Liver (tissue), 9 donors: ENCODE results near the gene KCNIP4. TPM values are rescaled to one million over a fixed set of nuclear protein-coding genes. Genes with fewer than 3 reads are reported as not detected.

Experiments used
- DNase-seq: peaks from one replicate; pipeline ENCODE4 v3.0.0-alpha.2; 2017; ENCODE audit warnings: low spot score
- H3K27ac ChIP-seq, 2 donors: one replicate each; pipeline ENCODE4 v1.7.0; 2013; ENCODE audit warnings: inconsistent platforms in 2 of 2, low read length in 2 of 2, control low read depth in 1 of 2, low read depth in 1 of 2, mild to moderate bottlenecking in 1 of 2
- H3K27me3 ChIP-seq, 4 donors: one replicate each; pipeline versions ENCODE4 v1.6.1 to v1.7.0; 2013; ENCODE audit warnings: low read length in 3 of 4, inconsistent platforms in 1 of 4, mild to moderate bottlenecking in 1 of 4, moderate library complexity in 1 of 4; ENCODE audit not compliant: control insufficient read depth in 4 of 4, insufficient read depth in 4 of 4
- H3K36me3 ChIP-seq, 4 donors: one replicate each; pipeline versions ENCODE4 v1.6.1 to v1.7.0; 2013; ENCODE audit warnings: low read length in 3 of 4, mild to moderate bottlenecking in 3 of 4, low read depth in 1 of 4, moderate library complexity in 1 of 4; ENCODE audit not compliant: control insufficient read depth in 4 of 4, insufficient read depth in 3 of 4
- H3K4me1 ChIP-seq, 4 donors: one replicate each; pipeline versions ENCODE4 v1.6.1 to v1.7.0; 2013; ENCODE audit warnings: low read length in 3 of 4, mild to moderate bottlenecking in 3 of 4, moderate library complexity in 1 of 4; ENCODE audit not compliant: control insufficient read depth in 4 of 4, insufficient read depth in 4 of 4
- H3K4me3 ChIP-seq, 3 donors: one replicate each; pipeline versions ENCODE4 v1.6.1 to v1.7.0; 2013; ENCODE audit warnings: low read length in 3 of 3, control low read depth in 1 of 3, low read depth in 1 of 3, mild to moderate bottlenecking in 1 of 3
- H3K9ac ChIP-seq, 2 donors: one replicate each; pipeline ENCODE4 v1.7.0; 2013; ENCODE audit warnings: low read length in 2 of 2, mild to moderate bottlenecking in 2 of 2, moderate library complexity in 2 of 2, control low read depth in 1 of 2, low read depth in 1 of 2
- H3K9me3 ChIP-seq, 4 donors: one replicate each; pipeline versions ENCODE4 v1.6.1 to v1.7.0; 2013; ENCODE audit warnings: low read length in 3 of 4; ENCODE audit not compliant: control insufficient read depth in 4 of 4
- CTCF ChIP-seq: fragments of 150-350 bp; IDR thresholded peaks from 2 replicates; pipeline ENCODE4 v1.5.1; 2017; ENCODE audit warnings: improper control_type of control experiment, low read depth, low read length; ENCODE audit not compliant: missing input control
- EGR1 ChIP-seq, 2 donors: IDR thresholded peaks; 2 replicates each; pipeline ENCODE4 v1.6.1; 2016 to 2018; ENCODE audit warnings: antibody characterized with exemption in 2 of 2, low read depth in 2 of 2
- FOXA1 ChIP-seq: IDR thresholded peaks from 2 replicates; pipeline ENCODE4 v1.6.1; 2016; ENCODE audit warnings: antibody characterized with exemption
- FOXA2 ChIP-seq: IDR thresholded peaks from 2 replicates; pipeline ENCODE4 v1.6.1; 2016; ENCODE audit warnings: antibody characterized with exemption
- GABPA ChIP-seq, 2 donors: IDR thresholded peaks in 1 of 2; conservative IDR thresholded peaks in 1 of 2; 2 replicates each; pipeline ENCODE4 v1.6.1; 2016; ENCODE audit warnings: antibody characterized with exemption in 2 of 2, mild to moderate bottlenecking in 1 of 2, moderate library complexity in 1 of 2
- HNF4A ChIP-seq, 2 donors: conservative IDR thresholded peaks; 2 replicates each; pipeline ENCODE4 v1.6.1; 2016; ENCODE audit warnings: antibody characterized with exemption in 2 of 2, mild to moderate bottlenecking in 2 of 2
- HNF4G ChIP-seq: IDR thresholded peaks from 2 replicates; pipeline ENCODE4 v1.6.1; 2016; ENCODE audit warnings: antibody characterized with exemption
- JUND ChIP-seq, 2 donors: IDR thresholded peaks; 2 replicates each; pipeline ENCODE4 v1.6.1; 2016; ENCODE audit warnings: antibody characterized with exemption in 2 of 2
- NR2F2 ChIP-seq: IDR thresholded peaks from 2 replicates; pipeline ENCODE4 v1.6.1; 2016; ENCODE audit warnings: antibody characterized with exemption
- RAD21 ChIP-seq, 2 donors: IDR thresholded peaks; 2 replicates each; pipeline ENCODE4 v1.6.1; 2016; ENCODE audit warnings: antibody characterized with exemption in 2 of 2, mild to moderate bottlenecking in 2 of 2
- REST ChIP-seq: IDR thresholded peaks from 2 replicates; pipeline ENCODE4 v1.6.1; 2016; ENCODE audit warnings: antibody characterized with exemption, mild to moderate bottlenecking
- RXRA ChIP-seq, 2 donors: IDR thresholded peaks; 2 replicates each; pipeline ENCODE4 v1.6.1; 2017 to 2018; ENCODE audit warnings: antibody characterized with exemption in 2 of 2, mild to moderate bottlenecking in 1 of 2
- TAF1 ChIP-seq: conservative IDR thresholded peaks from 2 replicates; pipeline ENCODE4 v1.6.1; 2016; ENCODE audit warnings: antibody characterized with exemption, mild to moderate bottlenecking
- YY1 ChIP-seq: IDR thresholded peaks from 2 replicates; pipeline ENCODE4 v1.6.1; 2016; ENCODE audit warnings: antibody characterized with exemption, mild to moderate bottlenecking
- ZBTB33 ChIP-seq: IDR thresholded peaks from 2 replicates; pipeline ENCODE4 v1.6.1; 2016; ENCODE audit warnings: antibody characterized with exemption
- WGBS: extraction: QIAGEN DNeasy Blood & Tissue Kit; methylation state at CpG from one replicate; pipeline ENCODE4 v1.1.7; 2013; 5-methylcytosine and 5-hydroxymethylcytosine counted together
- polyA plus RNA-seq, 2 donors: library from polyadenylated mRNA; stranded (reverse) in 1 of 2; unstranded in 1 of 2; fragments of 200-250 nt in 1 of 2; fragments of >200 nt in 1 of 2; fragmentation: Nextera tagmentation in 1 of 2; extraction: Ambion mirVana in 1 of 2; gene quantifications; one replicate each; pipeline versions ENCODE4 v1.2.1 to v1.2.3, GENCODE V29; 2013 to 2015
- total RNA-seq, 2 donors: library from RNA; depleted of rRNA; stranded (reverse); fragments of >200 nt; gene quantifications; one replicate each; pipeline ENCODE4 v1.2.3, GENCODE V29; 2014
- TF ChIP-seq, protein P1 (sequence below): IDR thresholded peaks from 2 replicates; pipeline ENCODE4 v1.6.1; 2016; ENCODE audit warnings: antibody characterized with exemption
- TF ChIP-seq, protein P2 (sequence below): IDR thresholded peaks from 2 replicates; pipeline ENCODE4 v1.6.1; 2016; ENCODE audit warnings: antibody characterized with exemption
- donor health status: healthy.
- donor health status: healthy.
- donor health status: healthy.
- donor health status: healthy.
- donor health status: healthy.

KCNIP4 gene
- total and polyA plus RNA-seq, 4 donors, result 0.08 to 0.14 TPM; not detected in 2

- H3K36me3 ChIP-seq, result no peaks in the 10 kb centered on the region
- no peaks in the 10 kb centered on the region for H3K27me3 ChIP-seq
- no peak overlapping the region for H3K9ac ChIP-seq
- no peak for DNase-seq
- no peak overlapping the region for H3K27ac ChIP-seq
- H3K4me1 ChIP-seq, result no peaks in the 10 kb centered on the region
- no peak overlapping the region for H3K4me3 ChIP-seq
- TF ChIP-seq RAD21 (IDR thresholded peaks at IDR 0.05), result no peak
- peaks cover 0 to 1% (median 0%) of the 10 kb centered on the region in 4 donors for H3K9me3 ChIP-seq
These were observed 865.2 kb downstream of the KCNIP4 start for GRCh38 chr4:21083413-21083812.

GRCh38 chr4:21077967-21078366, 870.6 kb downstream of the KCNIP4 start:
- H3K4me3 ChIP-seq, result no peak overlapping the region
- no peak for TF ChIP-seq REST
- no peak for TF ChIP-seq CTCF
- TF ChIP-seq FOXA2, result no peak
- no peak for TF ChIP-seq HNF4A (conservative IDR thresholded peaks at IDR 0.05)
- TF ChIP-seq EGR1 (IDR thresholded peaks at IDR 0.05; ENCODE audit: low read depth in 2 of 2), result no peak
- no peak for TF ChIP-seq FOXA1
- TF ChIP-seq GABPA (IDR thresholded peaks at IDR 0.05 in 1 of 2, conservative IDR thresholded peaks at IDR 0.05 in 1 of 2), result no peak
- TF ChIP-seq, protein P1, sequence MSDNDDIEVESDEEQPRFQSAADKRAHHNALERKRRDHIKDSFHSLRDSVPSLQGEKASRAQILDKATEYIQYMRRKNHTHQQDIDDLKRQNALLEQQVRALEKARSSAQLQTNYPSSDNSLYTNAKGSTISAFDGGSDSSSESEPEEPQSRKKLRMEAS, result no peak
- TF ChIP-seq RAD21 (IDR thresholded peaks at IDR 0.05), result no peak
- TF ChIP-seq NR2F2, result no peak
- TF ChIP-seq, protein P2, sequence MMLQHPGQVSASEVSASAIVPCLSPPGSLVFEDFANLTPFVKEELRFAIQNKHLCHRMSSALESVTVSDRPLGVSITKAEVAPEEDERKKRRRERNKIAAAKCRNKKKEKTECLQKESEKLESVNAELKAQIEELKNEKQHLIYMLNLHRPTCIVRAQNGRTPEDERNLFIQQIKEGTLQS, result no peak
- TF ChIP-seq TAF1, result no peak
- no peak for TF ChIP-seq JUND (IDR thresholded peaks at IDR 0.05)
- TF ChIP-seq RXRA (IDR thresholded peaks at IDR 0.05), result no peak
- no peak for TF ChIP-seq YY1
- TF ChIP-seq HNF4G, result no peak
- TF ChIP-seq ZBTB33, result no peak
- H3K4me1 ChIP-seq, result no peaks in the 10 kb centered on the region
- 61% methylated on average over 2 of the region's 2 CpGs for WGBS
- H3K9me3 ChIP-seq, result peaks cover 0 to 1% (median 0%) of the 10 kb centered on the region in 4 donors
- H3K27me3 ChIP-seq, result no peaks in the 10 kb centered on the region
- no peak overlapping the region for H3K27ac ChIP-seq
- DNase-seq, result no peak
- H3K36me3 ChIP-seq, result no peaks in the 10 kb centered on the region
- no peak overlapping the region for H3K9ac ChIP-seq
